HFF-Myc (cell line): ENCODE results near the gene HSPG2.

ENCODE experiments used
- DNase-seq: peaks from one replicate; pipeline ENCODE4 v3.0.0-alpha.2; 2011; ENCODE audit warnings: low read depth; ENCODE audit errors: extremely low read depth
- H3K4me3 ChIP-seq: replicated peaks from 2 replicates; pipeline ENCODE4 v1.5.1; 2011; ENCODE audit warnings: low read depth, mild to moderate bottlenecking, control low read depth, low read length
- TF ChIP-seq, protein P1 (sequence below): IDR thresholded peaks from 2 replicates; pipeline ENCODE4 v1.5.1; 2012; ENCODE audit warnings: mild to moderate bottlenecking, low read depth, low read length, control low read depth; ENCODE audit errors: missing control alignments

HSPG2 gene

DNA sequence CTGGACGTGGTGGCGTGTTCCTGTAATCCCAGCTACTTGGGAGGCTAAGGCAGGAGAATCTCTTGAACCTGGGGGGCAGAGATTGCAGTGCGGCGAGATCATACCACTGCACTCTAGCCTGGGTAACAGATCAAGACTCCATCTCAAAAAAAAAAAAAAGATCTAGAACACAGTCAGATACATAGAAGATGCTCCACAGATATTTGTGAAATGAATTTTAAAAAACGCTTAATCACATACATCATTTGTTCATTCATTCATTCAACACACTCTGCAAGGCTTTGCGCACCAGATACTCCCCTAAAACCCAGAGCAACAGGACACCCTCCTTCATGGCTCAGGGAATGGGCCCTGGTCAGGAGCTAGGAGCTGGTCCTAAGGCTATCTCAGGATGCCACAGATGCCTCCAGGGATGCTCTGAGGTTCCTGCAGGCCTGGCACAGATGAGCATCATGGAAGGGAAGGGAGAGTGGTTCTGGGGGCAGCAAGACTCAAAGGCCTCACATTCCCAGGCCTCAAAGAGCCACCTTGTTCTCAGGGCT is 6.4 kb downstream of the HSPG2 start:
- H3K4me3 ChIP-seq, result no peak overlapping the region
- no peak for DNase-seq
- TF ChIP-seq, protein P1, sequence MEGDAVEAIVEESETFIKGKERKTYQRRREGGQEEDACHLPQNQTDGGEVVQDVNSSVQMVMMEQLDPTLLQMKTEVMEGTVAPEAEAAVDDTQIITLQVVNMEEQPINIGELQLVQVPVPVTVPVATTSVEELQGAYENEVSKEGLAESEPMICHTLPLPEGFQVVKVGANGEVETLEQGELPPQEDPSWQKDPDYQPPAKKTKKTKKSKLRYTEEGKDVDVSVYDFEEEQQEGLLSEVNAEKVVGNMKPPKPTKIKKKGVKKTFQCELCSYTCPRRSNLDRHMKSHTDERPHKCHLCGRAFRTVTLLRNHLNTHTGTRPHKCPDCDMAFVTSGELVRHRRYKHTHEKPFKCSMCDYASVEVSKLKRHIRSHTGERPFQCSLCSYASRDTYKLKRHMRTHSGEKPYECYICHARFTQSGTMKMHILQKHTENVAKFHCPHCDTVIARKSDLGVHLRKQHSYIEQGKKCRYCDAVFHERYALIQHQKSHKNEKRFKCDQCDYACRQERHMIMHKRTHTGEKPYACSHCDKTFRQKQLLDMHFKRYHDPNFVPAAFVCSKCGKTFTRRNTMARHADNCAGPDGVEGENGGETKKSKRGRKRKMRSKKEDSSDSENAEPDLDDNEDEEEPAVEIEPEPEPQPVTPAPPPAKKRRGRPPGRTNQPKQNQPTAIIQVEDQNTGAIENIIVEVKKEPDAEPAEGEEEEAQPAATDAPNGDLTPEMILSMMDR, result no peak

DNA sequence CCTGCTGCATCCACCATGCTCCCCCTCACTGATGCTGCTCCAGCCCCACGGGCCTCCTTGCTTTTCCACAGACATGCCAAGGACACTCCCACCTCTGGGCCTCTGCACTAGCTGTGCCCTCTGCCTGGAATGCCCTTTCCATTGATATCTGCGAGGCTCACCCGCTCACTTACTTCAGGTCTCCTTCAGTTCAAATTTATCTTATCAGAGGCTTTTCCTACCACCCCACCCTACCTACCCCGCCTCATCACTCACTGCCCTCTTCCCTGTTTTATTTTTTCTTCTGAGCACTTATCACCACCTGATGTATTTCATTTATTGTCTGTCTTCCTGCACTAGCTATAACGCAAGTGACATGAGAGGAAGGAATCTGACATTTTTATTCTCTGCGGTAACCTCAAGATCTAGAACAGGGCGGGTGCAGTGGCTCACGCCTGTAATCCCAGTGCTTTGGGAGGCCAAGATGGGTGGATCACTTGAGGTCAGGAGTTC is 7.0 kb downstream of the HSPG2 start:
- TF ChIP-seq, protein P1, result no peak
- H3K4me3 ChIP-seq, result no peak overlapping the region
- DNase-seq, result no peak

DNA sequence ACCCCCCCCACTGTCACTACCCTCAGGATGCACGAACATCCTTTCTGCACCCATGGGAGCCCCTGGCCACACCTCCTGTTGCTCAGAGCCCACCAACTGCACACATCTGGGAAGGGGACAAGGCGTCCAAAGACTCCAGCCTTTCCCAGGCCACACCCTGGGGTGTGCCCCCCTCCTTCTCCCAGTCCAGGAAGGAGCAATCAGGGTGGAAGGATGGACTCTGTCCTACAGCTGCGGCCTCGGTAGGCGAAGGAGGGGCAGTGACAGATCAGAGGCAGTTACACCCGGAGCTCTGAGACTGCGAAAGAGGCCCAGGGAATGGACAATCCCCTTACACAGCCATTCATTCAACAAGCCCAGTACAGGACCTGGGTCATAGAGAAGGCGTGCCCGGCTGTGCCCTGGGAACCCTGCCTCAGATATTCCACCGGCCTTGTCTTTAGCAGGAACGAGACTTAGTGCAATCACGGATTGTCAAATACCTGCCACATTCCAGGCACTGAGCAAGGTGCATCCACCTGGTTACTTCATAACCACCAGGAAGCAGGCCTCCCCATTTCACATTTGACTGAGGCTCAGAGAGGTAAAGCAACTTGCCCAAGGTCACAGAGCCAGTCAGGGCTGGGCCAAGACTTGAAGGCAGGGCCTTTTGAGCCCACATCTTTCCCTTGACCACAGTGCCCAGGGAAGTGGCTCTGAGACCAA is 9.4 kb downstream of the HSPG2 start:
- H3K4me3 ChIP-seq, result no peak overlapping the region
- DNase-seq, result no peak
- TF ChIP-seq, protein P1, result no peak

DNA sequence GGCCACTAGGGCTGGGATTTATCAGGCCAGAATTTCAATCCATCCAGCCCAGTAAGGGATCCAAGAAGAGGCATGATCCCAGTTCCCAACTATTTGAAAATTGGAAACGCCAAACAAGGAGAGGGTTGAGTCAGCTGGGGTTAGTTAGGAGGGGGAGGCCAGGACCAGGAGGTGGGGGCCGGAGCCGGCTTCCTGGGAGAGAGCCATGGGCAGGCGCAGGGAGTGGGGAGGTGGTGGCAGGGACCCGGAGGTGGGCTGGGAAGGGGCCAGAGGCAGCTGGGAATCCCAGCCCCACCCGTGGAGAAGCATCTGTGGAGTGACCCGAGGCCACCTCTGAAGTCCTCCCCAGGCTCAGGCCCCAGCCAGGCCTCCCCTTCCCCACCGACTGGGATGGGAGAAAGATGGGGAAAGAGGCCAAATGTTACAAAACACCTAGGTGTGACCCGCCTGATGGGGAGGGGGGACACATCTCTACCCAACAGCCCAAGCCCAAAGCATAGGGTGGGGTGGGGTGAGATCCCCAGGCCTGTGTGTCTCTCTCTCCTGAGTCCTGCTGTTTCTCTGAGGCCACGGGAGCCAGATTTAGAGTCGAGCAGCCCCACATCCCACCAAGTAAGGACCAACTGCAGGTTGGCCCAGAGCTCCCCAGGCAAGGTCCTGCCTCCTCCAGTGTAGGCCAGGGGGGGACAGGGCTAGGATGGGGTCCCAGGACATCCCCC is 10.1 kb downstream of the HSPG2 start:
- TF ChIP-seq, protein P1, result no peak
- no peak overlapping the region for H3K4me3 ChIP-seq
- no peak for DNase-seq

DNA sequence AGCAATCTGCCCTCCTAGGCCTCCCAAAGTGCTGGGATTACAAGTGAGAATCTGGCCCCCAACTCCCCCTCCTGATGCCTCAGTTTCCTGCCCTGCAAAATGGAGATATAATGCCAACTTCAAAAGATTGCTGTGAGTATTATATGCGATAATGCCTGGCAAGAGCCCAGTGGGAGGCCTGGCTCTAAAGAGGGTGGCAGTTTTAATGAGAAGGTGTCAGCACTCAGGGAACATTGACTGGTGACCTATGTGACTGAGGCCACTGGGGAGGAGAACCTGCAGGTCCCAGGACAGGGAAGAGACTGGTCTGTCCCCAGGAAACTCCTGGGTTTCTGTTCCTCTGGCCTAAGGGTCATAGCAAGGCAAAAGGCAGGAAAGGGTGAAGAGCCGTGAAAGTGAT is 11.0 kb downstream of the HSPG2 start:
- no peak for DNase-seq
- TF ChIP-seq, protein P1, result no peak
- H3K4me3 ChIP-seq, result no peak overlapping the region

DNA sequence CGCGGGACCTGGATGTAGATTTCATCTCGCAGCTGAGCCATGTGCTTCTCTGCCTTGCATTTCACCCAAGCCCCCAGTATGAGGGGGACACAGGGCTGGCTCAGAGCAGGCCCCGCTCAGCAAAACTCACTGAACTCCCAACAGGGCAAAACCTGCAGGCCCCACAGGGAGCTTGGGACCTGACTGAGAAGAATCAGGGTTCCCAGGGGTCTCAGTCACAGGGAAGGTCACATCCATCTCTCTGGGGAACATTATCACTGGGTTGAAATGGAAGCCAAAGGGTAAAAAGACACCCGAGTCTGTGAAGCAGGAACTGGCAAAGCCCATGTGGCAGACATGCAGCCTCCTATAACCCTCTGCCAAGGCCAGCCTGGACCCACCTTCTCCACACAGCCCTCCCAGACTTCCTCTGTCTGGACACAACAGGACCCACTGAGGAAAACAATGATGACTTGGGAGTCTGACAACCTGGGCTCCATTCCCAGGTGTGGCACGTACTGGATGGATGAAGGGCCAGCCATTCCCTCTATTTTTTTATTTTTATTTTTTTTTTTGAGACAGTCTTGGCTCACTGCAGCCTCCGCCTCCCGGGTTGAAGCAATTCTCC is 11.7 kb downstream of the HSPG2 start:
- TF ChIP-seq, protein P1, result no peak
- no peak overlapping the region for H3K4me3 ChIP-seq
- DNase-seq, result no peak
